RWPE2 (cell line): ENCODE results near the gene ST3GAL3.

Experiments
- ATAC-seq: fragments of 200-7000 bp; cut with Tn5 transposase; 3 replicates; pipeline ENCODE4 v1.9.1; 2021; ENCODE audit warnings: low read depth
- DNase-seq: peaks from one replicate; pipeline ENCODE4 v3.0.0-alpha.2; 2020; ENCODE audit warnings: low spot score
- H3K27ac ChIP-seq: fragments of 450-650 bp; 2 replicates; pipeline ENCODE4 v1.5.1; 2017; ENCODE audit warnings: mild to moderate bottlenecking; ENCODE audit not compliant: poor library complexity, severe bottlenecking
- H3K27me3 ChIP-seq: fragments of 250-450 bp; sonication (Bioruptor Pico); 2 replicates; pipeline ENCODE4 v1.5.1; 2021; ENCODE audit warnings: mild to moderate bottlenecking, moderate library complexity; ENCODE audit not compliant: insufficient read depth, poor library complexity, severe bottlenecking
- H3K36me3 ChIP-seq: fragments of 250-450 bp; sonication (Bioruptor Pico); 2 replicates; pipeline ENCODE4 v1.5.1; 2020; ENCODE audit warnings: low read depth, mild to moderate bottlenecking, moderate library complexity
- H3K4me1 ChIP-seq: fragments of 250-450 bp; sonication (Bioruptor Pico); 2 replicates; pipeline ENCODE4 v1.5.1; 2021; ENCODE audit warnings: mild to moderate bottlenecking, moderate library complexity; ENCODE audit not compliant: insufficient read depth, poor library complexity, severe bottlenecking
- H3K4me3 ChIP-seq: fragments of 250-450 bp; sonication (Bioruptor Pico); 2 replicates; pipeline ENCODE4 v1.5.1; 2021; ENCODE audit warnings: mild to moderate bottlenecking, moderate library complexity; ENCODE audit not compliant: severe bottlenecking
- H3K9me3 ChIP-seq: fragments of 250-450 bp; sonication (Bioruptor Pico); 2 replicates; pipeline ENCODE4 v1.5.1; 2021; ENCODE audit warnings: mild to moderate bottlenecking, moderate library complexity; ENCODE audit not compliant: severe bottlenecking
- TF ChIP-seq, protein P1 (sequence below): fragments of 450-650 bp; IDR thresholded peaks from one replicate; pipeline ENCODE4 v1.5.1; 2017; ENCODE audit warnings: mild to moderate bottlenecking, moderate library complexity; ENCODE audit not compliant: poor library complexity, severe bottlenecking

ST3GAL3 gene

GRCh38 chr1:43883321-43883720 lies 176.0 kb downstream of the ST3GAL3 start:
- Histone ChIP-seq H3K36me3 (no peaks in the 10 kb centered on the region), H3K4me1 (peaks cover 42% of the 10 kb centered on the region), H3K27ac (no peak overlapping the region), H3K9me3 (no peaks in the 10 kb centered on the region), H3K4me3 (no peak overlapping the region), H3K27me3 (no peaks in the 10 kb centered on the region)
- DNase-seq, result no peak
- no peak for ATAC-seq
- TF ChIP-seq, protein P1, sequence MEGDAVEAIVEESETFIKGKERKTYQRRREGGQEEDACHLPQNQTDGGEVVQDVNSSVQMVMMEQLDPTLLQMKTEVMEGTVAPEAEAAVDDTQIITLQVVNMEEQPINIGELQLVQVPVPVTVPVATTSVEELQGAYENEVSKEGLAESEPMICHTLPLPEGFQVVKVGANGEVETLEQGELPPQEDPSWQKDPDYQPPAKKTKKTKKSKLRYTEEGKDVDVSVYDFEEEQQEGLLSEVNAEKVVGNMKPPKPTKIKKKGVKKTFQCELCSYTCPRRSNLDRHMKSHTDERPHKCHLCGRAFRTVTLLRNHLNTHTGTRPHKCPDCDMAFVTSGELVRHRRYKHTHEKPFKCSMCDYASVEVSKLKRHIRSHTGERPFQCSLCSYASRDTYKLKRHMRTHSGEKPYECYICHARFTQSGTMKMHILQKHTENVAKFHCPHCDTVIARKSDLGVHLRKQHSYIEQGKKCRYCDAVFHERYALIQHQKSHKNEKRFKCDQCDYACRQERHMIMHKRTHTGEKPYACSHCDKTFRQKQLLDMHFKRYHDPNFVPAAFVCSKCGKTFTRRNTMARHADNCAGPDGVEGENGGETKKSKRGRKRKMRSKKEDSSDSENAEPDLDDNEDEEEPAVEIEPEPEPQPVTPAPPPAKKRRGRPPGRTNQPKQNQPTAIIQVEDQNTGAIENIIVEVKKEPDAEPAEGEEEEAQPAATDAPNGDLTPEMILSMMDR, result no peak

- Histone ChIP-seq H3K27ac (peak overlapping the region; percentile 87), H3K36me3 (no peaks in the 10 kb centered on the region), H3K4me1 (peaks cover 28% of the 10 kb centered on the region), H3K4me3 (no peak overlapping the region), H3K27me3 (no peaks in the 10 kb centered on the region), H3K9me3 (no peaks in the 10 kb centered on the region)
- TF ChIP-seq, protein P1, result no peak
- DNase-seq (peak; percentile 86), ATAC-seq (peak; percentile 92)
These were observed 178.0 kb downstream of the ST3GAL3 start for GRCh38 chr1:43885279-43885801.

GRCh38 chr1:43887748-43888147 lies 180.4 kb downstream of the ST3GAL3 start:
- TF ChIP-seq, protein P1, result no peak
- no peaks in the 10 kb centered on the region for H3K36me3 ChIP-seq
- no peaks in the 10 kb centered on the region for H3K9me3 ChIP-seq
- no peak overlapping the region for H3K4me3 ChIP-seq
- peaks cover 28% of the 10 kb centered on the region for H3K4me1 ChIP-seq
- H3K27ac ChIP-seq, result peak overlapping the region; percentile 87
- no peaks in the 10 kb centered on the region for H3K27me3 ChIP-seq
- ATAC-seq (no peak), DNase-seq (no peak)

GRCh38 chr1:43890815-43891214 lies 183.5 kb downstream of the ST3GAL3 start:
- H3K36me3 ChIP-seq, result no peaks in the 10 kb centered on the region
- H3K9me3 ChIP-seq, result no peaks in the 10 kb centered on the region
- no peaks in the 10 kb centered on the region for H3K27me3 ChIP-seq
- TF ChIP-seq, protein P1, result no peak
- no peak overlapping the region for H3K27ac ChIP-seq
- H3K4me3 ChIP-seq, result no peak overlapping the region
- DNase-seq (no peak), ATAC-seq (0 out of 3 replicates have a peak, but pooled peaks have one; percentile 44)
- H3K4me1 ChIP-seq, result peaks cover 13% of the 10 kb centered on the region

DNA sequence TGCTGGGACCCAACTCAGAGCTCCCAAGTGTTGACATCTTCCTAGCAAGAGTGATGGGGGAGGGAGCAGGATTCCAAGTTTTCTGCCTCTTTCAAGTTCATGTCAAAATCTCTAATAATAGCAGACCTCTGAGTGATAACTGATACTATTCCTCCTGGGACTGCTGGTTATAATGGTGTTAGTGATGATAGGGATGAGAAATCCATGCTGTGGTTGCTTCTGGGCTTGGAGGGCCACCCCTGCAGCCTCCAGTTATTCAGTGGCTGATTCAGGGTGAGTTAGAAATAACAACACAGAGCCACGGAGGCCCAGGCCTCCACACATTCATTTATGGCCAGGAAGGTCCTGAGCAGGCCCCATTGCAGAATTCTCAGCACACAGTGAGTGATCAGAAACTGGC lies 185.7 kb downstream of the ST3GAL3 start:
- ATAC-seq (no peak), DNase-seq (peak; percentile 6)
- no peak overlapping the region for H3K27ac ChIP-seq
- TF ChIP-seq, protein P1, result no peak
- H3K27me3 ChIP-seq, result no peaks in the 10 kb centered on the region
- H3K4me1 ChIP-seq, result peaks cover under 1% of the 10 kb centered on the region
- H3K4me3 ChIP-seq, result no peak overlapping the region
- no peaks in the 10 kb centered on the region; the same call in 1 of the 2 replicates for H3K36me3 ChIP-seq
- no peaks in the 10 kb centered on the region for H3K9me3 ChIP-seq
